SKM-1 treated with dmso at 0.1 percent for 144 hours (cell line): ENCODE measurements around the gene ELF2.
"Not testable (repeated sequence)": the region's sequence is repeated elsewhere in the genome, so short reads cannot be mapped to it uniquely, and the experiment has no call there.

Source experiments
- DNase-seq: peaks from one replicate; lab custom pipeline; 2025; ENCODE audit not compliant: unreplicated experiment; lab: John Stamatoyannopoulos, UW

Gene ELF2

GRCh38 chr4:139144911-139145551 is 32.0 kb downstream of the ELF2 start:
- no peak for DNase-seq

DNA sequence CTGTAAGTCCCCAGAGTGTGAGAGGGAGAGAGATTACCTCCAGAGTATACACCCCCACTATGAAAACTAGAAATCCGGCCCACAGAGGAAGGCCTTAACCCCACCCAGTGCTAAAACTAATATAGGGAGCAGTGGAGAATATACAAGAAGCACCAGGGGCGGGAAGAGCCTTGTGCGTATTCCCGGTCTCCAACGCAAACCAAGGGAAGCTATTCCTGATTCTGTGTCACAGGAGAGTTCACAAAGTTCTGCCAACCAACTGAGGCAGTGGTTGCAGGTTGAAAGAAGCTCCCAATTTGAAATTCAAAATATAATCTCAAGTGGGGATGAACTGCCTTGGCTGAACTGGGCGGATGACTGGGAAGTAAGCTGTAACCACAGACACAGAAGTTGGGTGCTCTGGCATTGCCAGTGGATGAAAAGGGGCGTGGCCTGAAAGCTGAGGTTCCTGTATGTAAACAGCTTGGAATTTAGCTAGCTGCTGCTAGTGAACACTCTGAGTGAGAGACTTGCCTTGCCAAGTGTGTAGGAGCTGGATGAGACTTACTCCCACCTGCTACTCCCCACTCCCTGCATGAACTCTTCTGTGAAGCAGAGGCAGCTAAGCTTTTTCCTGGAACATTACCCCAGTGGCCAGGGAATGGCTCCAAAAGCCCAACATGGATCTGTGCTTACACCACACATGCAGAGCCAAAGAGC is 32.7 kb downstream of the ELF2 start:
- DNase-seq = peak; percentile 40

DNA sequence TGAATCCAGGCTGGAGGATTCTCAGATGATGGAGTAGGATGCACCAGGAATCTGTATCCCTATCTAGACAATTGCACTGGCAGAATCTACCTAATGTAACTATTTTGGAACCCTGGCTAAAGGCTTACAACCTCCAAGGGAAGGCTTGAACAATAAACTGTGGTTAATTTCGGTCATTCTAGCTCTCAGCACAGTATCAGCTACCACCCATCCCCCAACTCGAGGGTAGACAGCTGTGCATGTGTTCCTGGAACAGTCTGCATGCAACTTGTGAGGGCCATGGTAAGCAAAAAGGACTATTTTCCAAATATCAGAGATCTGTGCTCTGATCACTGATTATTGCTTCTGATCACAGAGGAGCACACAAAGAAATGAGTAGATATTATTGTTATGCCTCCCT is 34.0 kb downstream of the ELF2 start:
- no peak for DNase-seq

GRCh38 chr4:139142087-139142486 is 34.9 kb downstream of the ELF2 start:
- DNase-seq = no peak

DNA sequence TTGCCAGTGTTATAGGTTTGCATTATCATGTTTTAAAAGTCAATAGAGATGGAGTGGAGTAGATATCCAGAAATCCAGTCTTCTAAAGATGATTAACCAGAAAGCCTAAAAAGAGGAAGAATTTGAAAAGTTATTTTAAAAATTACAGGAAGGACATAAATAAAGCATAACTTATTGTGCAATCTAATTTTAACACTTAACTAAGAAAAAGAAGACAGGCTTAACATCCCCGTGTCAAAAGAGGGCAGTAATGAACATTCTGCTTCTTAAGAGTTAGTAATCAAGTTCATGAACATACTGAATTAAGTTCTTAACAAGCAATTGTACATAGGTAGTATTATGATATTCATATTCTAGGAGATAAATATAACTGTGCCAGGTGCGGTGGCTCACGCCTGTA is 39.3 kb downstream of the ELF2 start:
- DNase-seq = no peak

- DNase-seq = no peak
Observed at GRCh38 chr4:139134403-139134802, 42.6 kb downstream of the ELF2 start.

- no peak for DNase-seq
Observed at GRCh38 chr4:139131209-139131870, 45.7 kb downstream of the ELF2 start.

DNA sequence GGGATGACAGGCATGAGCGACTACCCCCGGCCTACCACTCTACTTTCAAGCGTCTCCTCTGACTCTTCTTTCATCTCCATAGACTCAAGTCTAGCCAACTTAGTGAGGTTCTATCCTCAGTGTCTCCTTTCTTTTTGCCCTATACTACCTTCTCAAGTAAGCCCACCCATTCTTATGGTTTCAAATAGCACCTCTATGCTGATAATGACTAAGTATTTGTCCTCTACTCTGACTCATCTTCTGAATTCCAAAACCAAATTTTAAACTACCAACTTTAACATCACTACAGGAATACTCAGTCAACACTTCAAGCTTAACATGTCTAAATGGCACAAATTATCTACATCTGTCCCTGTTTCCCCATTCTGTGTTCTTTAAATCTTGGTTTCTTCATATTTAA is 47.8 kb downstream of the ELF2 start:
- no peak for DNase-seq

DNA sequence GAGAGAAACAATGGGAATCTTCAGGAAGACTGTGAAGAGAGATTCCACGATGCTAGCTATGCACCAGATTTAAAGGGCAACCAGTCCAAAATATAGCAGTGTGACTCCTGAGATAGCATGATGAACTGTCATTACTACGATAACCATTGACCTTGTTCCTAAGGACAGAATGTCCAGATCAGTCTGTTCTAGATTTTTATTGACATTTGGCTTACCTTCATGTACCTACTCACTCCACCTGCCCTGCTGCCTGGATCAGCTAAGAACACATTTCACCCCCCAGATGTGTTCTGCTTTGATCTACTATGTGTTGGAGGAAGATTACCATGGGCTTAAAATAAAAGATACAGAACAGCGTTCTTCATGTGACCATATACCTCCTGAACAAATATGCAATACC is 50.1 kb downstream of the ELF2 start:
- DNase-seq = no peak

DNA sequence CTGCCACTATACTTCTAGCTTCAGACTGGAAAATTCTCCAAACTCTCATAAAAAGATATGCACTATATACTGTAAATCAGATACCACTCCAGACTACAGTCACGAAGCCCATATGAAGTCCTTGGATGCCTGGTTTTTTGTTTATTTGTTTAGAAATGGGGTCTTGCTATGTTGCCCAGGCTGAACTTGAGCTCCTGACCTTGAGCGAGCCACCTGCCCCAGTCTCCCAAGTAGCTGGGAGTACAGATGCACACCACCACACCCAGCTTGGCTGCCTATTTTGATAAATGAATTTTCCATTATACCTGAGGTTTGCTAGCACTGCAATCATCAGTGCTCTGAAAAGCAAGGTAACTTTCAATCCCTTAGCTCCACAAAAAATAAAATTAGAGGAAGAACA is 53.1 kb downstream of the ELF2 start:
- DNase-seq = no peak

DNA sequence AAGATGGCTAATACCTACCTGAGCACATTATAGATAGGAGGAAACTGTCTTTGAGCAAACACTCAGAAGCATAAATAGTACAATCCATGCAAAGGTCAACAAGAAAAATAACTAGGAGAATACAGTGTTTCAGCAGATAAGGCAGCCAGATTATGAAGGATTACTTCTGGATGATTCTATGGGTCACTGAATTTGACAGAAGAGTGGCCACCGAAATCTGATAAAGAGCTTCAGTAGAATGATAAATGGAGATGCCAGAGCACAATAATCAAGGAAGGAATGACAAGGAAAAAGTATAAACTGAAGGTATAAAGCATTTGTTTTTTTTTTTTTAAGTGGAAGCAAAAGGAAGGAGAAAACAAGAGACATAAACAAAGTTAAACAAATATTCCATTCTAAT is 58.7 kb downstream of the ELF2 start:
- DNase-seq = no peak

- DNase-seq = no peak
Observed at GRCh38 chr4:139115226-139115625, 61.8 kb downstream of the ELF2 start.

GRCh38 chr4:139114795-139115194 is 62.2 kb downstream of the ELF2 start:
- not testable (repeated sequence) for DNase-seq

DNA sequence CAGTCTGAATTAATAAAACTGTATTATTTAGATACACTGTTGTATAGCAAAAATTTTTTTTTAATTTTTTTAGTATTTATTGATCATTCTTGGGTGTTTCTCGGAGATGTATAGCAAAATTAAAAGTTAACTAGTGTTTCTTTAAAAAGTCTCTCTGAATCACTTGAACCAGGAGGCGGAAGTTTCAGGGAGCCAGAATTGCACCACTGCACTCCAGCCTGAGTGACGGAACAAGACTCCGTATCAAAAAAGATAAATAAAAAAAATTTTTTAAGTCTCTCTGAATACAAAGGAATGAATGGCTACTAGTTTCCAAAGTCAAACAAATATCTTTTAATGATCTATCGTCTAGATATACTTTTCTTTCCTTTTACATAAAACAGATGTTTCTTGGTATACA is 64.4 kb downstream of the ELF2 start:
- DNase-seq = no peak

DNA sequence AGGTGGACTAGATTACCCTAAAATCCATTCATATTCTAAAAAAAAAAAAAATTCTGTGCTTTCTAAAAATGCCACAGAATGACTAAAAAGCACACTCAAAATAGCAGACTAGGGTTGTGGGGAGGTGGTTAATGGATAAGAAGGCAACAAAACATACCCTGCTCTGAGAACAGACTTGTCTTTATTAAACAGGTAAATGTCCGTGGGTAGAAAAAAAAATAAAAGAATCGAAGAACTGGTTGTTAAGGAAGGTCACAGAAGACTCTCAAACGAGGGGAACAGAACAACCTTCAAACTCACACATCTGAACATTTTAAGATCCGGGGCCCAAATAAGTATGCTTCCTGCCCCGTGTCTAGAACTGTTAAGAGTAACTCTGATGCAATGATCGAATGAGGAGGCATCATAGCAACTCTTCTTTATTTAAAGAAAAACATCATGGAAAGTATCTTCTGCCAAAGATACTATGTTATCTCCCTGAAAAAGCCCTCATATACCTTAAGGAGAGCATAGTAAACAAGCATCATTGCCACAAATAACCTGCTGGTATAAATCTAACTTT is 68.4 kb downstream of the ELF2 start:
- no peak for DNase-seq

DNA sequence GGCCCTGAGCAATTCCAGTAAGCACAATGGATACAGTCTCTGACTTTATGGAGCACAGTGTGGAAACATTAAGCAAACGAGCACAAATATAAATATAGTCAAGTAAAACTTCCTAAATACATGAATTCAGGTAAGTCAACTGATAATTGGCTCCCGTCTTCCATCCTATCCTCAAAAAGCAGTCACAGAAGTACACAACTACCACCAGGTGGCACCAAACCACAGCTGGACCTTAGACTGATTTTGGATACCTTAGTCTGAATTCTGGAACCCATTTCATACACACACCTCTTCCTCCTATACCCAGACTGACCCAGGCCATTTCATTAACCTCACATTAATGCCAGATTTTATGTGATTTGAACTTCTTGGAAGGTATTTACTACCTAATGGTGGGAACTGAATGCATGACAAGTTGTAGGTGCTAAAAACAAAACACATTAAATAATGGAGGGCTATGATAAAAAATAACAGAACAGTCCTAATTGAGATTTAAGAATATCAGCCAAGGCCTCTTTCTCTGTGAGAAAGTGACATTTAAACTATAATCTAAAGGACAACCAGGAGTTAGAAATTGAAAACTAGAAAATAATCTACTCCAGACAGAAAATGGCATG is 77.5 kb downstream of the ELF2 start:
- peak; percentile 80 for DNase-seq

- DNase-seq = no peak
Observed at GRCh38 chr4:139092271-139092670, 84.7 kb downstream of the ELF2 start.

DNA sequence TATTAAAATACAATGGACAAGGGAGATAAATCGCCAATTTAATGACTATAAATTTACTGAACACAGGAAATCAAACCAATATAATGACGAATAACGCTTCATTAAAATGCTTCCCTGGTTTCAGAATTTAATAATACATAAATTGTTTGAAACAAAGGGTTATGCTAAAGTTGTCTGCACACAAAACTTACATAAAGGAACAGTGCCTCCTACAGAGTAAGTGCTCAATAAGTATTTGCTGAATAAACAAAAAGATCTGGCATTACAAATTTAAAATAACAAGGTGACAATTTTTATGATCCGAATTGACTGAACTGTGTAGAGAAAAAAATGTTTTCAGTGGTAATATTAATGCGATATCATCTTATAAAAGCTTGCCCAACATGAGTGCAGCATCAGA is 91.9 kb downstream of the ELF2 start:
- no peak for DNase-seq

GRCh38 chr4:139084804-139085093 is 92.3 kb downstream of the ELF2 start:
- DNase-seq = no peak

- DNase-seq = peak; percentile 71
Observed at GRCh38 chr4:139083956-139084803, 92.8 kb downstream of the ELF2 start.

DNA sequence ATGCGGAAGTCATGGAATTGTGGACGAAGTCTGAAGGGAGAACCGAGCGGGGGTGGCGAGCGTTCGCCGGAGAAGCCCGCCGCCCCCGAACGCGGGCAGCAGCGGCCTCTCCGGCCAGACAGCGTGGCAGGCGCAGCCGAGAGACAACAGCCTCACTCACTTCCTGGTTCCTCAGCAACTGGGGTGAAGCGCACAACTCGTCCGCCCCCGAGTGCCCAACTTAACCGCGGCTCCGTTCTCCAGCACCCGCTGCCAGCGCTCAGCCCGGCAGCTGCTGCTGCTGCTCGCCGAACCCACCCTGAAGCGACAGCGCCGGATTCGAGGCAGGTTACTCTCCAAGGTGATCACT is 93.4 kb downstream of the ELF2 start:
- peak; percentile 35 for DNase-seq
